HCT116 (cell line): ENCODE results near the gene RNU6-9.

Experiments used
- CBX3 ChIP-seq: IDR thresholded peaks from 2 replicates; pipeline ENCODE4 v1.6.1; 2012; ENCODE audit warnings: low read depth
- CEBPB ChIP-seq: IDR thresholded peaks from 2 replicates; pipeline ENCODE4 v1.6.1; 2012; ENCODE audit warnings: low read depth
- EGR1 ChIP-seq: IDR thresholded peaks from 2 replicates; pipeline ENCODE4 v1.6.1; 2012; ENCODE audit warnings: low read depth
- ELF1 ChIP-seq: IDR thresholded peaks from 2 replicates; pipeline ENCODE4 v1.6.1; 2012; ENCODE audit warnings: low read depth, borderline replicate concordance
- EZH2 ChIP-seq: fragments of 200-600 bp; sonication (generic); IDR thresholded peaks from 2 replicates; pipeline ENCODE4 v1.6.1; 2017; ENCODE audit warnings: antibody characterized with exemption, mixed run types
- EZH2phosphoT487 ChIP-seq: fragments of 200-600 bp; IDR thresholded peaks from 2 replicates; pipeline ENCODE4 v1.6.1; 2018; ENCODE audit warnings: antibody characterized with exemption, borderline replicate concordance
- POLR2A ChIP-seq: IDR thresholded peaks from 2 replicates; pipeline ENCODE4 v1.7.0; 2011; ENCODE audit warnings: borderline replicate concordance; ENCODE audit not compliant: insufficient read depth, insufficient read length; ENCODE audit errors: extremely low read depth
- POLR2AphosphoS5 ChIP-seq: IDR thresholded peaks from 2 replicates; pipeline ENCODE4 v1.6.1; 2011; ENCODE audit warnings: mild to moderate bottlenecking, low read depth, low read length, moderate library complexity
- SRF ChIP-seq: IDR thresholded peaks from 2 replicates; pipeline ENCODE4 v1.6.1; 2012; ENCODE audit warnings: low read depth
- YY1 ChIP-seq: IDR thresholded peaks from 2 replicates; pipeline ENCODE4 v1.6.1; 2011; ENCODE audit warnings: low read length, low read depth, moderate library complexity, mild to moderate bottlenecking; ENCODE audit not compliant: insufficient replicate concordance; ENCODE audit errors: extremely low read depth
- TF ChIP-seq, protein P1 (sequence below): IDR thresholded peaks from 2 replicates; pipeline ENCODE4 v1.6.1; 2012
- TF ChIP-seq, protein P2 (sequence below), 3 experiments: fragments of 200-600 bp in 1 of 3; sonication (generic) in 1 of 3; IDR thresholded peaks in 2 of 3; conservative IDR thresholded peaks in 1 of 3; 2 replicates each; pipeline ENCODE4 v1.5.1; 2012 to 2017; ENCODE audit warnings: low read depth in 2 of 3, low read length in 2 of 3, antibody characterized with exemption in 1 of 3, borderline replicate concordance in 1 of 3, control low read depth in 1 of 3, mild to moderate bottlenecking in 1 of 3, mixed read lengths in 1 of 3, mixed run types in 1 of 3, moderate library complexity in 1 of 3; ENCODE audit not compliant: insufficient read depth in 1 of 3
- TF ChIP-seq, protein P3 (sequence below): IDR thresholded peaks from 2 replicates; pipeline ENCODE4 v1.6.1; 2012; ENCODE audit warnings: low read depth
- TF ChIP-seq, protein P4 (sequence below): IDR thresholded peaks from 2 replicates; pipeline ENCODE4 v1.6.1; 2012

DNA sequence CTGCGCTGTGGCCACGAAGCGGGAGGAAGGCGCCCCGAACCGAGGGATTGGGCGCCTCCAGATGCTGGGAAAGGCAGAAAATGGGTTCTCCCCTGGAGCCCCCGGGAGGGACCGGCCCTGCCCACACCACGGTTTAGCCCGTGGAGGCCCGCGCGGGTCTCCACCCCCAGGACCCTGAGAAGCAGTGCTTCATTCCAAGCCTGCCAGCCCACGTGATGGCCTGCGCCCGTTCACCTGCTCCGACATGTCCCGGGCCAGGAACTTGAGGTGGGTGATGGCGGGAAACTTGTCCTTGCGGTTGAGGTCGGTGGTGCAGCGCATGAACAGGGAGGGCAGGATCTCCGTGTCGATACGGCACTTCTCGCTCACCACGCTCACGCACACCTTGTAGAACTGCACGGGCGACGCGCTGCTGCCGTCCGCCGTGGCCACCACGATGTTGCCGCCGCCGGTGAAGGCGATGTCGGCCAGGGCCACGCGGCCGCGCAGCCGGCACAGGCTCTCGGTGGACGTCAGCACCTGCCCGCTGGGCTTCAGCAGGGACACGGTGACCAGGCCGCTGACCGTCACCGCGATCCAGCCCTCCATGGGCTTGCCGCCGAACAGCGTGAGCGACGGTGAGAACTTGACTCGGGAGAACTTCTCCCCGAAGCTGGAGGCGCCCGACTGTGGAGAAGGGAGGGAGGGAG is 7.6 kb upstream of the RNU6-9 start:
- TF ChIP-seq POLR2A, result no peak
- no peak for TF ChIP-seq EZH2
- TF ChIP-seq, protein P1, sequence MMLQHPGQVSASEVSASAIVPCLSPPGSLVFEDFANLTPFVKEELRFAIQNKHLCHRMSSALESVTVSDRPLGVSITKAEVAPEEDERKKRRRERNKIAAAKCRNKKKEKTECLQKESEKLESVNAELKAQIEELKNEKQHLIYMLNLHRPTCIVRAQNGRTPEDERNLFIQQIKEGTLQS, result no peak
- TF ChIP-seq, protein P2, sequence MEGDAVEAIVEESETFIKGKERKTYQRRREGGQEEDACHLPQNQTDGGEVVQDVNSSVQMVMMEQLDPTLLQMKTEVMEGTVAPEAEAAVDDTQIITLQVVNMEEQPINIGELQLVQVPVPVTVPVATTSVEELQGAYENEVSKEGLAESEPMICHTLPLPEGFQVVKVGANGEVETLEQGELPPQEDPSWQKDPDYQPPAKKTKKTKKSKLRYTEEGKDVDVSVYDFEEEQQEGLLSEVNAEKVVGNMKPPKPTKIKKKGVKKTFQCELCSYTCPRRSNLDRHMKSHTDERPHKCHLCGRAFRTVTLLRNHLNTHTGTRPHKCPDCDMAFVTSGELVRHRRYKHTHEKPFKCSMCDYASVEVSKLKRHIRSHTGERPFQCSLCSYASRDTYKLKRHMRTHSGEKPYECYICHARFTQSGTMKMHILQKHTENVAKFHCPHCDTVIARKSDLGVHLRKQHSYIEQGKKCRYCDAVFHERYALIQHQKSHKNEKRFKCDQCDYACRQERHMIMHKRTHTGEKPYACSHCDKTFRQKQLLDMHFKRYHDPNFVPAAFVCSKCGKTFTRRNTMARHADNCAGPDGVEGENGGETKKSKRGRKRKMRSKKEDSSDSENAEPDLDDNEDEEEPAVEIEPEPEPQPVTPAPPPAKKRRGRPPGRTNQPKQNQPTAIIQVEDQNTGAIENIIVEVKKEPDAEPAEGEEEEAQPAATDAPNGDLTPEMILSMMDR (IDR thresholded peaks at IDR 0.05 in 2 of 3, conservative IDR thresholded peaks at IDR 0.05 in 1 of 3; ENCODE audit: borderline replicate concordance in 1 of 3, insufficient read depth in 1 of 3, low read depth in 2 of 3, low read length in 2 of 3), result no peak
- no peak for TF ChIP-seq EZH2phosphoT487
- no peak for TF ChIP-seq CBX3
- TF ChIP-seq ELF1, result no peak
- no peak for TF ChIP-seq YY1
- no peak for TF ChIP-seq CEBPB
- TF ChIP-seq EGR1, result no peak
- TF ChIP-seq, protein P3, sequence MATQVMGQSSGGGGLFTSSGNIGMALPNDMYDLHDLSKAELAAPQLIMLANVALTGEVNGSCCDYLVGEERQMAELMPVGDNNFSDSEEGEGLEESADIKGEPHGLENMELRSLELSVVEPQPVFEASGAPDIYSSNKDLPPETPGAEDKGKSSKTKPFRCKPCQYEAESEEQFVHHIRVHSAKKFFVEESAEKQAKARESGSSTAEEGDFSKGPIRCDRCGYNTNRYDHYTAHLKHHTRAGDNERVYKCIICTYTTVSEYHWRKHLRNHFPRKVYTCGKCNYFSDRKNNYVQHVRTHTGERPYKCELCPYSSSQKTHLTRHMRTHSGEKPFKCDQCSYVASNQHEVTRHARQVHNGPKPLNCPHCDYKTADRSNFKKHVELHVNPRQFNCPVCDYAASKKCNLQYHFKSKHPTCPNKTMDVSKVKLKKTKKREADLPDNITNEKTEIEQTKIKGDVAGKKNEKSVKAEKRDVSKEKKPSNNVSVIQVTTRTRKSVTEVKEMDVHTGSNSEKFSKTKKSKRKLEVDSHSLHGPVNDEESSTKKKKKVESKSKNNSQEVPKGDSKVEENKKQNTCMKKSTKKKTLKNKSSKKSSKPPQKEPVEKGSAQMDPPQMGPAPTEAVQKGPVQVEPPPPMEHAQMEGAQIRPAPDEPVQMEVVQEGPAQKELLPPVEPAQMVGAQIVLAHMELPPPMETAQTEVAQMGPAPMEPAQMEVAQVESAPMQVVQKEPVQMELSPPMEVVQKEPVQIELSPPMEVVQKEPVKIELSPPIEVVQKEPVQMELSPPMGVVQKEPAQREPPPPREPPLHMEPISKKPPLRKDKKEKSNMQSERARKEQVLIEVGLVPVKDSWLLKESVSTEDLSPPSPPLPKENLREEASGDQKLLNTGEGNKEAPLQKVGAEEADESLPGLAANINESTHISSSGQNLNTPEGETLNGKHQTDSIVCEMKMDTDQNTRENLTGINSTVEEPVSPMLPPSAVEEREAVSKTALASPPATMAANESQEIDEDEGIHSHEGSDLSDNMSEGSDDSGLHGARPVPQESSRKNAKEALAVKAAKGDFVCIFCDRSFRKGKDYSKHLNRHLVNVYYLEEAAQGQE, result no peak
- TF ChIP-seq SRF, result no peak
- TF ChIP-seq, protein P4, sequence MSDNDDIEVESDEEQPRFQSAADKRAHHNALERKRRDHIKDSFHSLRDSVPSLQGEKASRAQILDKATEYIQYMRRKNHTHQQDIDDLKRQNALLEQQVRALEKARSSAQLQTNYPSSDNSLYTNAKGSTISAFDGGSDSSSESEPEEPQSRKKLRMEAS, result no peak
- TF ChIP-seq POLR2AphosphoS5, result no peak
